NCI-H2029 (cell line): Measurements from ENCODE around the gene MOB3A.

ENCODE experiments used
- DNase-seq: peaks from one replicate; lab custom pipeline; 2025; lab: John Stamatoyannopoulos, UW

MOB3A gene

GRCh38 chr19:2059422-2060201, 36.5 kb downstream of the MOB3A start:
- DNase-seq: peak; percentile 92

- DNase-seq: no peak
Measured at GRCh38 chr19:2058570-2059421, 37.3 kb downstream of the MOB3A start.

GRCh38 chr19:2057484-2058469, 38.3 kb downstream of the MOB3A start:
- no peak for DNase-seq

GRCh38 chr19:2056837-2057192, 39.3 kb downstream of the MOB3A start:
- no peak for DNase-seq

GRCh38 chr19:2055931-2056836, 39.9 kb downstream of the MOB3A start:
- DNase-seq: peak; percentile 64

- DNase-seq: no peak
Measured at GRCh38 chr19:2054763-2055162, 41.4 kb downstream of the MOB3A start.

GRCh38 chr19:2053601-2054389, 42.3 kb downstream of the MOB3A start:
- peak; percentile 46 for DNase-seq

GRCh38 chr19:2051773-2052704, 44.1 kb downstream of the MOB3A start:
- DNase-seq: peak; percentile 34

GRCh38 chr19:2050991-2051772, 44.9 kb downstream of the MOB3A start, which contains the start of gene MKNK2:
TSS of gene MKNK2 (minus strand) at chr19:2051244. CDS start at chr19:2050851, 393 bp downstream.
- peak; percentile 74 for DNase-seq

- no peak for DNase-seq
Measured at GRCh38 chr19:2050349-2050990, 45.7 kb downstream of the MOB3A start.

- DNase-seq: peak; percentile 78
Measured at GRCh38 chr19:2049741-2050348, 46.3 kb downstream of the MOB3A start.

- no peak for DNase-seq
Measured at GRCh38 chr19:2048959-2049740, 47.0 kb downstream of the MOB3A start.

- no peak for DNase-seq
Measured at GRCh38 chr19:2048104-2048958, 47.8 kb downstream of the MOB3A start.

GRCh38 chr19:2047449-2048103, 48.5 kb downstream of the MOB3A start:
- no peak for DNase-seq

GRCh38 chr19:2047076-2047448, 49.1 kb downstream of the MOB3A start:
- DNase-seq: no peak
